ENCODE results near the gene TMEM150B.

DNA sequence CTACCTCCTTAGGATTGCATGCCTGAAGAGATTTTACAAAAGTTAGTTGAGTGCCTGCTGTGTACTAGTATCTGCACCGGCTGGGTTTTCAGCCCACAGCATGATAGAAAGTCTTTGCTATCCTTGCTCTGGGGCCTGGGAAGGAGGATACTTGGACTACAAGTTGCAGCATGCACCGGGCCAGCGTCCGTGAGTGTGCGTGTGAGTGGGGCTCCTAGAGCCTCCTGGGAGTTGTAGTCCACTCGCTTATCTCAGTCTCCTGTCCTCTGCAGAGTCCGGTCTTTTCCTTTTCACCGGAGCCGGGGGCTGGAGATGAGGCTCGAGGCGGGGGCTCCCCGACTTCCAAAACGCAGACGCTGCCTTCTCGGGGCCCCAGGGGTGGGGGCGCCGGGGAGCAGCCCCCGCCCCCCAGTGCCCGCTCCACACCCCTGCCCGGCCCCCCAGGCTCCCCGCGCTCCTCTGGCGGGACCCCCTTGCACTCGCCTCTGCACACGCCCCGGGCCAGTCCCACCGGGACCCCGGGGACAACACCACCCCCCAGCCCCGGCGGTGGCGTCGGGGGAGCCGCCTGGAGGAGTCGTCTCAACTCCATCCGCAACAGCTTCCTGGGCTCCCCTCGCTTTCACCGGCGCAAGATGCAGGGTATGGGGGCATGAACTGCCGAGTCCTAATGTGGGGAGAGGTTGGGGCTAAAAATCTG is 20.7 kb downstream of the TMEM150B start:
- TF ChIP-seq, protein P1, sequence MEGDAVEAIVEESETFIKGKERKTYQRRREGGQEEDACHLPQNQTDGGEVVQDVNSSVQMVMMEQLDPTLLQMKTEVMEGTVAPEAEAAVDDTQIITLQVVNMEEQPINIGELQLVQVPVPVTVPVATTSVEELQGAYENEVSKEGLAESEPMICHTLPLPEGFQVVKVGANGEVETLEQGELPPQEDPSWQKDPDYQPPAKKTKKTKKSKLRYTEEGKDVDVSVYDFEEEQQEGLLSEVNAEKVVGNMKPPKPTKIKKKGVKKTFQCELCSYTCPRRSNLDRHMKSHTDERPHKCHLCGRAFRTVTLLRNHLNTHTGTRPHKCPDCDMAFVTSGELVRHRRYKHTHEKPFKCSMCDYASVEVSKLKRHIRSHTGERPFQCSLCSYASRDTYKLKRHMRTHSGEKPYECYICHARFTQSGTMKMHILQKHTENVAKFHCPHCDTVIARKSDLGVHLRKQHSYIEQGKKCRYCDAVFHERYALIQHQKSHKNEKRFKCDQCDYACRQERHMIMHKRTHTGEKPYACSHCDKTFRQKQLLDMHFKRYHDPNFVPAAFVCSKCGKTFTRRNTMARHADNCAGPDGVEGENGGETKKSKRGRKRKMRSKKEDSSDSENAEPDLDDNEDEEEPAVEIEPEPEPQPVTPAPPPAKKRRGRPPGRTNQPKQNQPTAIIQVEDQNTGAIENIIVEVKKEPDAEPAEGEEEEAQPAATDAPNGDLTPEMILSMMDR (IDR thresholded peaks at IDR 0.05), result no peak
- TF ChIP-seq, protein P2, sequence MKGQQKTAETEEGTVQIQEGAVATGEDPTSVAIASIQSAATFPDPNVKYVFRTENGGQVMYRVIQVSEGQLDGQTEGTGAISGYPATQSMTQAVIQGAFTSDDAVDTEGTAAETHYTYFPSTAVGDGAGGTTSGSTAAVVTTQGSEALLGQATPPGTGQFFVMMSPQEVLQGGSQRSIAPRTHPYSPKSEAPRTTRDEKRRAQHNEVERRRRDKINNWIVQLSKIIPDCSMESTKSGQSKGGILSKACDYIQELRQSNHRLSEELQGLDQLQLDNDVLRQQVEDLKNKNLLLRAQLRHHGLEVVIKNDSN (IDR thresholded peaks at IDR 0.05; ENCODE audit: borderline replicate concordance, low read depth), result no peak
- TF ChIP-seq EZH2phosphoT487 (IDR thresholded peaks at IDR 0.05; ENCODE audit: borderline replicate concordance, low read depth) (no peak), SIN3A (IDR thresholded peaks at IDR 0.05; ENCODE audit: borderline replicate concordance, low read depth, low read length) (no peak), RCOR1 (IDR thresholded peaks at IDR 0.05; ENCODE audit: low read length) (no peak)
- TF ChIP-seq, protein P3, sequence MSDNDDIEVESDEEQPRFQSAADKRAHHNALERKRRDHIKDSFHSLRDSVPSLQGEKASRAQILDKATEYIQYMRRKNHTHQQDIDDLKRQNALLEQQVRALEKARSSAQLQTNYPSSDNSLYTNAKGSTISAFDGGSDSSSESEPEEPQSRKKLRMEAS (IDR thresholded peaks at IDR 0.05; ENCODE audit: low read depth), result no peak
- TF ChIP-seq, protein P4, sequence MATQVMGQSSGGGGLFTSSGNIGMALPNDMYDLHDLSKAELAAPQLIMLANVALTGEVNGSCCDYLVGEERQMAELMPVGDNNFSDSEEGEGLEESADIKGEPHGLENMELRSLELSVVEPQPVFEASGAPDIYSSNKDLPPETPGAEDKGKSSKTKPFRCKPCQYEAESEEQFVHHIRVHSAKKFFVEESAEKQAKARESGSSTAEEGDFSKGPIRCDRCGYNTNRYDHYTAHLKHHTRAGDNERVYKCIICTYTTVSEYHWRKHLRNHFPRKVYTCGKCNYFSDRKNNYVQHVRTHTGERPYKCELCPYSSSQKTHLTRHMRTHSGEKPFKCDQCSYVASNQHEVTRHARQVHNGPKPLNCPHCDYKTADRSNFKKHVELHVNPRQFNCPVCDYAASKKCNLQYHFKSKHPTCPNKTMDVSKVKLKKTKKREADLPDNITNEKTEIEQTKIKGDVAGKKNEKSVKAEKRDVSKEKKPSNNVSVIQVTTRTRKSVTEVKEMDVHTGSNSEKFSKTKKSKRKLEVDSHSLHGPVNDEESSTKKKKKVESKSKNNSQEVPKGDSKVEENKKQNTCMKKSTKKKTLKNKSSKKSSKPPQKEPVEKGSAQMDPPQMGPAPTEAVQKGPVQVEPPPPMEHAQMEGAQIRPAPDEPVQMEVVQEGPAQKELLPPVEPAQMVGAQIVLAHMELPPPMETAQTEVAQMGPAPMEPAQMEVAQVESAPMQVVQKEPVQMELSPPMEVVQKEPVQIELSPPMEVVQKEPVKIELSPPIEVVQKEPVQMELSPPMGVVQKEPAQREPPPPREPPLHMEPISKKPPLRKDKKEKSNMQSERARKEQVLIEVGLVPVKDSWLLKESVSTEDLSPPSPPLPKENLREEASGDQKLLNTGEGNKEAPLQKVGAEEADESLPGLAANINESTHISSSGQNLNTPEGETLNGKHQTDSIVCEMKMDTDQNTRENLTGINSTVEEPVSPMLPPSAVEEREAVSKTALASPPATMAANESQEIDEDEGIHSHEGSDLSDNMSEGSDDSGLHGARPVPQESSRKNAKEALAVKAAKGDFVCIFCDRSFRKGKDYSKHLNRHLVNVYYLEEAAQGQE (IDR thresholded peaks at IDR 0.05; ENCODE audit: low read depth, low read length), result no peak
- TF ChIP-seq, protein P5, sequence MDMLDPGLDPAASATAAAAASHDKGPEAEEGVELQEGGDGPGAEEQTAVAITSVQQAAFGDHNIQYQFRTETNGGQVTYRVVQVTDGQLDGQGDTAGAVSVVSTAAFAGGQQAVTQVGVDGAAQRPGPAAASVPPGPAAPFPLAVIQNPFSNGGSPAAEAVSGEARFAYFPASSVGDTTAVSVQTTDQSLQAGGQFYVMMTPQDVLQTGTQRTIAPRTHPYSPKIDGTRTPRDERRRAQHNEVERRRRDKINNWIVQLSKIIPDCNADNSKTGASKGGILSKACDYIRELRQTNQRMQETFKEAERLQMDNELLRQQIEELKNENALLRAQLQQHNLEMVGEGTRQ (IDR thresholded peaks at IDR 0.05; ENCODE audit: borderline replicate concordance, low read depth, low read length), result no peak
